OCI-LY7 (cell line): ENCODE results near the gene MTFR2. TPM values are rescaled to one million over a fixed set of nuclear protein-coding genes. Genes with fewer than 3 reads are reported as not detected.

ENCODE experiments used
- BruUV-seq: library from RNA; stranded (reverse); fragments of 400-500 nt; replicated peaks from 2 replicates; lab custom pipeline; 2021; lab: Mats Ljungman, UMichigan
- CTCF ChIA-PET: fragments of 300-600 bp; sonication (Branson Sonifier 250); formaldehyde crosslinking; loops from one replicate; lab custom pipeline; 2022; ENCODE audit warnings: antibody characterized with exemption; ENCODE audit not compliant: unreplicated experiment; lab: Charles Lee
- POLR2A ChIA-PET: fragments of 300-600 bp; sonication (Branson Sonifier 250); formaldehyde crosslinking; loops from one replicate; lab custom pipeline; 2022; ENCODE audit warnings: antibody characterized with exemption; lab: Charles Lee
- DNase-seq: peaks from one replicate; pipeline ENCODE4 v3.0.0-alpha.2; 2015; ENCODE audit warnings: low spot score
- H2AFZ ChIP-seq: fragments of 200-600 bp; sonication (generic), shearing (Covaris generic); 2 replicates; pipeline ENCODE4 v1.6.1; 2014; ENCODE audit warnings: mild to moderate bottlenecking, antibody characterized with exemption, low read length, moderate library complexity
- H3K27ac ChIP-seq: fragments of 200-600 bp; sonication (generic); 2 replicates; pipeline ENCODE4 v1.5.1; 2014; ENCODE audit warnings: mixed run types, low read depth, mild to moderate bottlenecking, moderate library complexity, low read length, inconsistent platforms; ENCODE audit not compliant: poor library complexity, severe bottlenecking
- H3K36me3 ChIP-seq: fragments of 200-600 bp; sonication (generic); 2 replicates; pipeline ENCODE4 v1.6.1; 2014; ENCODE audit warnings: mild to moderate bottlenecking, antibody characterized with exemption, low read length, moderate library complexity, mixed read lengths; ENCODE audit not compliant: insufficient read depth
- H3K4me1 ChIP-seq: fragments of 200-600 bp; sonication (generic); 2 replicates; pipeline ENCODE4 v1.5.1; 2014; ENCODE audit warnings: mild to moderate bottlenecking, low read length; ENCODE audit not compliant: insufficient read depth, poor library complexity, severe bottlenecking
- H3K4me2 ChIP-seq: fragments of 200-600 bp; sonication (generic); 2 replicates; pipeline ENCODE4 v1.6.1; 2014; ENCODE audit warnings: mild to moderate bottlenecking, low read length
- H3K4me3 ChIP-seq: fragments of 200-600 bp; sonication (generic); 2 replicates; pipeline ENCODE4 v1.5.1; 2014; ENCODE audit warnings: mild to moderate bottlenecking, low read depth, low read length; ENCODE audit not compliant: poor library complexity, severe bottlenecking
- H3K79me2 ChIP-seq: fragments of 200-600 bp; sonication (generic); 2 replicates; pipeline ENCODE4 v1.6.1; 2016; ENCODE audit warnings: low read depth, mild to moderate bottlenecking, low read length, moderate library complexity, mixed read lengths; ENCODE audit not compliant: insufficient read depth
- H3K9me2 ChIP-seq: fragments of 200-600 bp; sonication (generic); 2 replicates; pipeline ENCODE4 v1.6.1; 2016; ENCODE audit warnings: mild to moderate bottlenecking, low read length, mixed read lengths; ENCODE audit not compliant: insufficient read depth
- H3K9me3 ChIP-seq: fragments of 200-600 bp; sonication (generic); 2 replicates; pipeline ENCODE4 v1.6.1; 2014; ENCODE audit warnings: mild to moderate bottlenecking, mixed run types, low read length, mixed read lengths
- H4K20me1 ChIP-seq: fragments of 200-600 bp; sonication (generic); 2 replicates; pipeline ENCODE4 v1.6.1; 2014; ENCODE audit warnings: mild to moderate bottlenecking, antibody characterized with exemption, low read length, moderate library complexity, mixed read lengths; ENCODE audit not compliant: insufficient read depth
- EZH2phosphoT487 ChIP-seq: fragments of 200-600 bp; sonication (generic); IDR thresholded peaks from 2 replicates; pipeline ENCODE4 v1.6.1; 2018; ENCODE audit warnings: low read depth, borderline replicate concordance, mild to moderate bottlenecking, mixed run types, antibody characterized with exemption, low read length, moderate library complexity, mixed read lengths
- intact Hi-C: fragments of 100-400 bp; cut with micrococcal nuclease; formaldehyde crosslinking; loops from one replicate; pipeline ENCODE4 v1.10.0; 2022; ENCODE audit not compliant: unreplicated experiment
- total RNA-seq, 2 experiments: library from RNA; depleted of rRNA in 1 of 2; stranded (reverse); fragments of >200 nt in 1 of 2; shearing (Covaris generic) in 1 of 2; gene quantifications; 2 replicates each; pipeline ENCODE4 v1.2.3, GENCODE V29; 2014 to 2022
- TF ChIP-seq, protein P1 (sequence below): fragments of 200-600 bp; sonication (generic); conservative IDR thresholded peaks from 2 replicates; pipeline ENCODE4 v1.5.1; 2014; ENCODE audit warnings: mild to moderate bottlenecking, antibody characterized with exemption, low read length, moderate library complexity, mixed read lengths

MTFR2 gene
- total RNA-seq, 2 experiments from 2014 or later: 9.3 to 32.9 TPM

DNA sequence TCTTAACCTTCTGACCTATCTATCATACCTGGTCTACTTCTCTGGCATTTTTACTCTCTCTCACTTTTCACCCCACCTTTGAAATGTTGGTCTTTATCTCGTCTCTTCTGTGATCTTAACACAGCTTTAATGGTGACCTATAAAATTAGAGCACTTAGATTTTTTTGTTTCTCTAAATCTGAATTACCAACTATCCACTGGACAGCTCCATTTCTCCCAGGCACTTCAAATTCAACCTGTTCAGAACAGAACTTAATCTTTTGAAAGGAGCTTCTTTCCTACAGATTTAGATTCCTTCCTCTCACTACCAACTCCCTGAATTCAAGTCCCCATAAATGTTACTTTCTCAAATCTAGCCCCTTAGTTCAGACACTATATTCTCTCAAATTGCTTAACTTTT, 15.0 kb upstream of the MTFR2 start:
- ChIA-PET POLR2A (interaction anchor here (1.9 kb wide), 1 partner anchor 12 kb away, joined by 6 read pairs; no protein-coding TSS in a partner anchor), CTCF (no interaction called here)
- Histone ChIP-seq H3K4me1 (no peaks in the 10 kb centered on the region), H3K4me2 (no peak overlapping the region), H3K9me2 (no peaks in the 10 kb centered on the region), H3K79me2 (peaks cover 78% of the 10 kb centered on the region; the same call in 1 of the 2 replicates), H3K4me3 (no peak overlapping the region), H3K9me3 (no peaks in the 10 kb centered on the region), H2AFZ (no peak overlapping the region), H3K27ac (no peak overlapping the region), H3K36me3 (peaks cover 100% of the 10 kb centered on the region), H4K20me1 (peaks cover 27% of the 10 kb centered on the region)
- no TSS peak for BruUV-seq
- TF ChIP-seq EZH2phosphoT487: no peak
- TF ChIP-seq, protein P1, sequence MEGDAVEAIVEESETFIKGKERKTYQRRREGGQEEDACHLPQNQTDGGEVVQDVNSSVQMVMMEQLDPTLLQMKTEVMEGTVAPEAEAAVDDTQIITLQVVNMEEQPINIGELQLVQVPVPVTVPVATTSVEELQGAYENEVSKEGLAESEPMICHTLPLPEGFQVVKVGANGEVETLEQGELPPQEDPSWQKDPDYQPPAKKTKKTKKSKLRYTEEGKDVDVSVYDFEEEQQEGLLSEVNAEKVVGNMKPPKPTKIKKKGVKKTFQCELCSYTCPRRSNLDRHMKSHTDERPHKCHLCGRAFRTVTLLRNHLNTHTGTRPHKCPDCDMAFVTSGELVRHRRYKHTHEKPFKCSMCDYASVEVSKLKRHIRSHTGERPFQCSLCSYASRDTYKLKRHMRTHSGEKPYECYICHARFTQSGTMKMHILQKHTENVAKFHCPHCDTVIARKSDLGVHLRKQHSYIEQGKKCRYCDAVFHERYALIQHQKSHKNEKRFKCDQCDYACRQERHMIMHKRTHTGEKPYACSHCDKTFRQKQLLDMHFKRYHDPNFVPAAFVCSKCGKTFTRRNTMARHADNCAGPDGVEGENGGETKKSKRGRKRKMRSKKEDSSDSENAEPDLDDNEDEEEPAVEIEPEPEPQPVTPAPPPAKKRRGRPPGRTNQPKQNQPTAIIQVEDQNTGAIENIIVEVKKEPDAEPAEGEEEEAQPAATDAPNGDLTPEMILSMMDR: no peak
- DNase-seq: no peak
- intact Hi-C loops: no loop called here

DNA sequence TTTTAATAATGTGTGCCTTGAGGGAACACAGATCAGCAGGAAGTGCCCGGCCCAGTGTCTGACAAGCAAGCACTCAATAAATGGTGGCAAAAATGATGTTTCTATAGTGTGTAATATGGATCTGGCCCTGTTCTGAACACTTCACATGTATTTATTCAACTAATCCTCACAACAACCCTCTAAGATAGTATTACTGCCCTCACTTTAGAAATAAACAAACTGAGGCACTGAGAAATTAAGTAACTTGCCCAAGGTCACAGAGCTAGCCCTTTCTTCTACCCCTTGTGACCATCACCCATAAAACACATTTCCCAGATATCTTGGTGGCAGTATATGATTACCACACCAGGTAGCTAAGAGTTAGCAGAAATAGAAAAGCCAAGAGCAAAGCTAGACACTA, 12.8 kb upstream of the MTFR2 start:
- POLR2A ChIA-PET: interaction anchor here (0.5 to 1.9 kb wide), 4 partner anchors 9 to 524 kb away, joined by 4 to 7 read pairs (median 4); partner anchors contain the start of gene BCLAF1
- peaks cover 100% of the 10 kb centered on the region for H3K36me3 ChIP-seq

More for the DNA sequence above, 12.8 kb upstream of the MTFR2 start:
- Histone ChIP-seq H3K79me2 (peaks cover 66% of the 10 kb centered on the region; the same call in 1 of the 2 replicates), H3K4me1 (no peaks in the 10 kb centered on the region), H2AFZ (no peak overlapping the region), H3K4me3 (no peak overlapping the region), H3K4me2 (no peak overlapping the region), H3K9me3 (no peaks in the 10 kb centered on the region), H3K27ac (no peak overlapping the region), H4K20me1 (peaks cover 45% of the 10 kb centered on the region), H3K9me2 (no peaks in the 10 kb centered on the region)
- no peak for DNase-seq
- TF ChIP-seq, protein P1: no peak
- no peak for TF ChIP-seq EZH2phosphoT487
- no TSS peak for BruUV-seq
- CTCF ChIA-PET: no interaction called here
- intact Hi-C loops: no loop called here
